HepG2 (cell line): ENCODE measurements around the gene RBM23. TPM values are rescaled to one million over a fixed set of nuclear protein-coding genes. Genes with fewer than 3 reads are reported as not detected.
A peak's percentile ranks its signal among the peaks of the same experiment; 100 is the strongest.

ENCODE experiments used
- ATF4 ChIP-seq, 2 experiments: fragments of 450-650 bp in 1 of 2; sonication (generic) in 1 of 2; formaldehyde crosslinking; IDR thresholded peaks; 2 replicates each; pipeline versions ENCODE4 v1.5.0 to v1.8.0; 2020 to 2022; ENCODE audit warnings: mild to moderate bottlenecking in 1 of 2, missing genetic modification reagents in 1 of 2
- BCL3 ChIP-seq: sonication (generic); formaldehyde crosslinking; IDR thresholded peaks from 2 replicates; pipeline ENCODE4 v1.5.1; 2020; ENCODE audit warnings: mild to moderate bottlenecking, missing genetic modification reagents, moderate library complexity
- EEA1 ChIP-seq: sonication (generic); formaldehyde crosslinking; IDR thresholded peaks from 2 replicates; pipeline ENCODE4 v1.5.1; 2020; ENCODE audit warnings: mild to moderate bottlenecking, missing genetic modification reagents, borderline replicate concordance
- ELK4 ChIP-seq: sonication (generic); formaldehyde crosslinking; IDR thresholded peaks from 2 replicates; pipeline ENCODE4 v1.9.0; 2021; ENCODE audit warnings: missing genetic modification reagents, borderline replicate concordance
- FOXC1 ChIP-seq: sonication (generic); formaldehyde crosslinking; IDR thresholded peaks from 2 replicates; pipeline ENCODE4 v1.8.0; 2022; ENCODE audit warnings: mild to moderate bottlenecking, missing genetic modification reagents, borderline replicate concordance
- HMG20A ChIP-seq: IDR thresholded peaks from 2 replicates; pipeline ENCODE4 v1.6.1; 2016; ENCODE audit warnings: borderline replicate concordance
- IRX3 ChIP-seq: sonication (generic); formaldehyde crosslinking; IDR thresholded peaks from 2 replicates; pipeline ENCODE4 v1.8.1; 2023; ENCODE audit warnings: mild to moderate bottlenecking, low read depth, missing genetic modification reagents, borderline replicate concordance
- MATR3 ChIP-seq: sonication (generic); formaldehyde crosslinking; IDR thresholded peaks from 2 replicates; pipeline ENCODE4 v1.4.0; 2020; ENCODE audit warnings: missing genetic modification reagents
- MYNN ChIP-seq: sonication (generic); formaldehyde crosslinking; IDR thresholded peaks from 2 replicates; pipeline ENCODE4 v1.4.0; 2020; ENCODE audit warnings: mild to moderate bottlenecking, low read depth, missing genetic modification reagents
- RFXANK ChIP-seq: IDR thresholded peaks from 2 replicates; pipeline ENCODE4 v1.6.1; 2016
- SRF ChIP-seq: IDR thresholded peaks from 2 replicates; pipeline ENCODE4 v1.6.1; 2011; ENCODE audit warnings: mild to moderate bottlenecking, low read depth, low read length, moderate library complexity
- ZC3H4 ChIP-seq: sonication (generic); formaldehyde crosslinking; IDR thresholded peaks from 2 replicates; pipeline ENCODE4 v1.4.0; 2020; ENCODE audit warnings: missing genetic modification reagents, borderline replicate concordance
- ZNF207 ChIP-seq: fragments of 450-650 bp; IDR thresholded peaks from 2 replicates; pipeline ENCODE4 v1.6.1; 2016; ENCODE audit warnings: antibody characterized with exemption, borderline replicate concordance
- ZNF3 ChIP-seq: IDR thresholded peaks from 2 replicates; pipeline ENCODE4 v1.7.0; 2017; ENCODE audit warnings: inconsistent platforms
- ZNF430 ChIP-seq: sonication (generic); formaldehyde crosslinking; IDR thresholded peaks from 2 replicates; pipeline ENCODE4 v1.9.0; 2021; ENCODE audit warnings: mild to moderate bottlenecking, missing genetic modification reagents
- ZNF446 ChIP-seq: sonication (generic); formaldehyde crosslinking; IDR thresholded peaks from 2 replicates; pipeline ENCODE4 v1.5.0; 2020; ENCODE audit warnings: mild to moderate bottlenecking, missing genetic modification reagents
- ZSCAN12 ChIP-seq: sonication (generic); formaldehyde crosslinking; IDR thresholded peaks from 2 replicates; pipeline ENCODE4 v1.9.0; 2021; ENCODE audit warnings: mild to moderate bottlenecking, missing genetic modification reagents
- polyA plus RNA-seq, 8 experiments: library from polyadenylated mRNA; depleted of rRNA in 3 of 8; stranded (reverse) in 7 of 8; unstranded in 1 of 8; fragments of >200 nt; fragmentation: Illumina TruSeq in 4 of 8; extraction: Trizol in 4 of 8; gene quantifications; 2 replicates each; pipeline versions ENCODE4 v1.2.1 to v1.2.3, GENCODE V29; 2011 to 2016; ENCODE audit warnings: low read depth in 4 of 8, missing spikeins in 1 of 8, mixed read lengths in 1 of 8; ENCODE audit not compliant: insufficient read depth in 1 of 8
- total RNA-seq, 5 experiments: library from RNA; depleted of rRNA; stranded (reverse); fragments of >200 nt; fragmentation: Illumina TruSeq; extraction: Trizol; gene quantifications; 2 replicates each; pipeline ENCODE4 v1.2.3, GENCODE V29; 2016; ENCODE audit warnings: low read depth in 1 of 5
- TF ChIP-seq, protein P1 (sequence below): sonication (generic); formaldehyde crosslinking; IDR thresholded peaks from 2 replicates; pipeline ENCODE4 v1.9.0; 2021; ENCODE audit warnings: mild to moderate bottlenecking, missing genetic modification reagents

Gene RBM23
- total and polyA plus RNA-seq, 2 of the 13 experiments (the other 11 are each of a cell fraction or from before 2014, with no cell fraction given) = 1.5 to 2.1 TPM

GRCh38 chr14:22928237-22929103, 9.5 kb upstream of the RBM23 start (continued):
- no peak for TF ChIP-seq MATR3 (CRISPR knock-in tag)
- no peak for TF ChIP-seq BCL3 (CRISPR knock-in tag)
- TF ChIP-seq FOXC1 (CRISPR knock-in tag) = 0 out of 2 replicates have a peak, but pooled peaks have one; percentile 6
- no peak; the same call in 1 of the 2 replicates for TF ChIP-seq MYNN
- TF ChIP-seq ATF4 (CRISPR knock-in tag; IDR thresholded peaks at IDR 0.05) = 0 out of 4 replicates have a peak, but pooled peaks of 1 of the 2 experiments have one; percentile 4
- peak; percentile 38; the same call in 1 of the 2 replicates for TF ChIP-seq ZNF446 (CRISPR knock-in tag)
- peak; percentile 97; the same call in 1 of the 2 replicates for TF ChIP-seq EEA1
- no peak for TF ChIP-seq ZSCAN12
- TF ChIP-seq SRF = no peak
- peak; percentile 40; the same call in 1 of the 2 replicates for TF ChIP-seq ZC3H4 (CRISPR knock-in tag)
- no peak for TF ChIP-seq RFXANK (CRISPR knock-in tag)
- TF ChIP-seq ZNF207 = no peak
- no peak for TF ChIP-seq ZNF430 (CRISPR knock-in tag)
- TF ChIP-seq ELK4 (CRISPR knock-in tag) = no peak
- no peak for TF ChIP-seq HMG20A
- peak; percentile 73; the same call in 1 of the 2 replicates for TF ChIP-seq ZNF3 (CRISPR knock-in tag)
- TF ChIP-seq, protein P1, sequence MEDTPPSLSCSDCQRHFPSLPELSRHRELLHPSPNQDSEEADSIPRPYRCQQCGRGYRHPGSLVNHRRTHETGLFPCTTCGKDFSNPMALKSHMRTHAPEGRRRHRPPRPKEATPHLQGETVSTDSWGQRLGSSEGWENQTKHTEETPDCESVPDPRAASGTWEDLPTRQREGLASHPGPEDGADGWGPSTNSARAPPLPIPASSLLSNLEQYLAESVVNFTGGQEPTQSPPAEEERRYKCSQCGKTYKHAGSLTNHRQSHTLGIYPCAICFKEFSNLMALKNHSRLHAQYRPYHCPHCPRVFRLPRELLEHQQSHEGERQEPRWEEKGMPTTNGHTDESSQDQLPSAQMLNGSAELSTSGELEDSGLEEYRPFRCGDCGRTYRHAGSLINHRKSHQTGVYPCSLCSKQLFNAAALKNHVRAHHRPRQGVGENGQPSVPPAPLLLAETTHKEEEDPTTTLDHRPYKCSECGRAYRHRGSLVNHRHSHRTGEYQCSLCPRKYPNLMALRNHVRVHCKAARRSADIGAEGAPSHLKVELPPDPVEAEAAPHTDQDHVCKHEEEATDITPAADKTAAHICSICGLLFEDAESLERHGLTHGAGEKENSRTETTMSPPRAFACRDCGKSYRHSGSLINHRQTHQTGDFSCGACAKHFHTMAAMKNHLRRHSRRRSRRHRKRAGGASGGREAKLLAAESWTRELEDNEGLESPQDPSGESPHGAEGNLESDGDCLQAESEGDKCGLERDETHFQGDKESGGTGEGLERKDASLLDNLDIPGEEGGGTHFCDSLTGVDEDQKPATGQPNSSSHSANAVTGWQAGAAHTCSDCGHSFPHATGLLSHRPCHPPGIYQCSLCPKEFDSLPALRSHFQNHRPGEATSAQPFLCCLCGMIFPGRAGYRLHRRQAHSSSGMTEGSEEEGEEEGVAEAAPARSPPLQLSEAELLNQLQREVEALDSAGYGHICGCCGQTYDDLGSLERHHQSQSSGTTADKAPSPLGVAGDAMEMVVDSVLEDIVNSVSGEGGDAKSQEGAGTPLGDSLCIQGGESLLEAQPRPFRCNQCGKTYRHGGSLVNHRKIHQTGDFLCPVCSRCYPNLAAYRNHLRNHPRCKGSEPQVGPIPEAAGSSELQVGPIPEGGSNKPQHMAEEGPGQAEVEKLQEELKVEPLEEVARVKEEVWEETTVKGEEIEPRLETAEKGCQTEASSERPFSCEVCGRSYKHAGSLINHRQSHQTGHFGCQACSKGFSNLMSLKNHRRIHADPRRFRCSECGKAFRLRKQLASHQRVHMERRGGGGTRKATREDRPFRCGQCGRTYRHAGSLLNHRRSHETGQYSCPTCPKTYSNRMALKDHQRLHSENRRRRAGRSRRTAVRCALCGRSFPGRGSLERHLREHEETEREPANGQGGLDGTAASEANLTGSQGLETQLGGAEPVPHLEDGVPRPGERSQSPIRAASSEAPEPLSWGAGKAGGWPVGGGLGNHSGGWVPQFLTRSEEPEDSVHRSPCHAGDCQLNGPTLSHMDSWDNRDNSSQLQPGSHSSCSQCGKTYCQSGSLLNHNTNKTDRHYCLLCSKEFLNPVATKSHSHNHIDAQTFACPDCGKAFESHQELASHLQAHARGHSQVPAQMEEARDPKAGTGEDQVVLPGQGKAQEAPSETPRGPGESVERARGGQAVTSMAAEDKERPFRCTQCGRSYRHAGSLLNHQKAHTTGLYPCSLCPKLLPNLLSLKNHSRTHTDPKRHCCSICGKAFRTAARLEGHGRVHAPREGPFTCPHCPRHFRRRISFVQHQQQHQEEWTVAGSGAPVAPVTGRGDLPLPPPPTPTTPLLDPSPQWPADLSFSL (CRISPR knock-in tag) = 0 out of 2 replicates have a peak, but pooled peaks have one; percentile 65
- peak; percentile 18; the same call in 1 of the 2 replicates for TF ChIP-seq IRX3
